Osteocyte (in vitro differentiated cells): Measurements from ENCODE around the gene MAEA. TPM values are rescaled to one million over a fixed set of nuclear protein-coding genes. Genes with fewer than 3 reads are reported as not detected.

Experiments
- DNase-seq: peaks from one replicate; pipeline ENCODE4 v3.0.0; 2021; ENCODE audit warnings: mixed read lengths; ENCODE audit not compliant: unreplicated experiment; ENCODE audit errors: extremely low spot score
- H3K27ac Mint-ChIP-seq: one replicate; pipeline ENCODE4 v1.8.0; 2021; ENCODE audit warnings: mild to moderate bottlenecking, mixed read lengths; ENCODE audit not compliant: unreplicated experiment
- H3K27me3 Mint-ChIP-seq: one replicate; pipeline ENCODE4 v1.8.0; 2021; ENCODE audit warnings: mixed read lengths; ENCODE audit not compliant: unreplicated experiment
- H3K36me3 Mint-ChIP-seq: one replicate; pipeline ENCODE4 v1.8.0; 2021; ENCODE audit warnings: mixed read lengths; ENCODE audit not compliant: unreplicated experiment
- H3K4me1 Mint-ChIP-seq: one replicate; pipeline ENCODE4 v1.8.0; 2021; ENCODE audit warnings: mixed read lengths; ENCODE audit not compliant: unreplicated experiment
- H3K4me3 Mint-ChIP-seq: one replicate; pipeline ENCODE4 v1.8.0; 2021; ENCODE audit warnings: mild to moderate bottlenecking, moderate library complexity, mixed read lengths; ENCODE audit not compliant: unreplicated experiment
- H3K9me3 Mint-ChIP-seq: one replicate; pipeline ENCODE4 v1.8.0; 2021; ENCODE audit warnings: mixed read lengths; ENCODE audit not compliant: unreplicated experiment
- CTCF ChIP-seq: fragments of 200-600 bp; sonication (generic); IDR thresholded peaks from 2 replicates; pipeline ENCODE4 v1.5.0; 2021; ENCODE audit warnings: antibody characterized with exemption, mild to moderate bottlenecking, moderate library complexity
- total RNA-seq: library from RNA; stranded (reverse); gene quantifications from 2 replicates; pipeline ENCODE4 v1.2.1, GENCODE V29; 2021

MAEA gene
- total RNA-seq, 1 donor from 2014 or later: 62.9 TPM

- H3K27me3 Mint-ChIP-seq: no peaks in the 10 kb centered on the region
- no peak overlapping the region for H3K27ac Mint-ChIP-seq
- H3K4me1 Mint-ChIP-seq: no peaks in the 10 kb centered on the region
- peaks cover 22% of the 10 kb centered on the region for H3K36me3 Mint-ChIP-seq
- DNase-seq: no peak
- no peak overlapping the region for H3K4me3 Mint-ChIP-seq
- no peak for TF ChIP-seq CTCF
- H3K9me3 Mint-ChIP-seq: peaks cover 13% of the 10 kb centered on the region
These were observed 94.3 kb downstream of the MAEA start for GRCh38 chr4:1383728-1384591.

GRCh38 chr4:1384675-1385372, 95.1 kb downstream of the MAEA start:
- H3K4me1 Mint-ChIP-seq: no peaks in the 10 kb centered on the region
- no peak overlapping the region for H3K4me3 Mint-ChIP-seq
- H3K36me3 Mint-ChIP-seq: peaks cover 24% of the 10 kb centered on the region
- H3K27me3 Mint-ChIP-seq: no peaks in the 10 kb centered on the region
- no peak overlapping the region for H3K27ac Mint-ChIP-seq
- no peak for DNase-seq
- no peak for TF ChIP-seq CTCF
- peaks cover 14% of the 10 kb centered on the region for H3K9me3 Mint-ChIP-seq

GRCh38 chr4:1385373-1386340, 96.0 kb downstream of the MAEA start:
- Mint-ChIP-seq H3K27ac (no peak overlapping the region), H3K27me3 (no peaks in the 10 kb centered on the region), H3K9me3 (peaks cover 18% of the 10 kb centered on the region), H3K4me3 (no peak overlapping the region), H3K36me3 (peaks cover 27% of the 10 kb centered on the region), H3K4me1 (no peaks in the 10 kb centered on the region)
- no peak for TF ChIP-seq CTCF
- DNase-seq: no peak

Other genes with a start within 250 kb of the MAEA start
- 3.5 and 3.8 TPM in 2 replicates for gene RNF212, start 176.3 kb upstream of the MAEA start, total RNA-seq
- gene SPON2, start 117.3 kb upstream of the MAEA start, total RNA-seq: 149 and 168 TPM in 2 replicates
- 172 and 176 TPM in 2 replicates for gene CTBP1, start 40.8 kb upstream of the MAEA start, total RNA-seq
- 25.3 and 26.7 TPM in 2 replicates for gene UVSSA, start 57.3 kb downstream of the MAEA start, total RNA-seq
- gene NKX1-1, start 116.6 kb downstream of the MAEA start, total RNA-seq: not detected in 2 replicates